MG63 (cell line): ENCODE data around the gene CEBPZOS. TPM values are rescaled to one million over a fixed set of nuclear protein-coding genes. Genes with fewer than 3 reads are reported as not detected.
"Not testable (repeated sequence)": the region's sequence is repeated elsewhere in the genome, so short reads cannot be mapped to it uniquely, and the experiment has no call there.

ENCODE experiments used
- DNase-seq: peaks from one replicate; pipeline ENCODE4 v3.0.0-alpha.2; 2020
- H3K27me3 ChIP-seq: fragments of 250-450 bp; sonication (Bioruptor Pico); 2 replicates; pipeline ENCODE4 v1.5.1; 2020; ENCODE audit warnings: mild to moderate bottlenecking, moderate library complexity
- H3K36me3 ChIP-seq: fragments of 250-450 bp; sonication (Bioruptor Pico); 2 replicates; pipeline ENCODE4 v1.5.1; 2020; ENCODE audit warnings: mild to moderate bottlenecking, moderate library complexity
- H3K4me3 ChIP-seq: fragments of 250-450 bp; sonication (Bioruptor Pico); 2 replicates; pipeline ENCODE4 v1.5.1; 2020; ENCODE audit warnings: mild to moderate bottlenecking, moderate library complexity
- H3K9me3 ChIP-seq: fragments of 250-450 bp; sonication (Bioruptor Pico); 2 replicates; pipeline ENCODE4 v1.5.1; 2020; ENCODE audit warnings: mild to moderate bottlenecking, moderate library complexity
- total RNA-seq: library from RNA; depleted of rRNA; stranded (reverse); fragments of >200 nt; shearing (Covaris generic); gene quantifications from 2 replicates; pipeline ENCODE4 v1.2.3, GENCODE V29; 2014; ENCODE audit warnings: low replicate concordance

The CEBPZOS gene
- total RNA-seq, 1 experiment from 2014 or later: 9.1 TPM

GRCh38 chr2:37181726-37182684, 14.3 kb upstream of the CEBPZOS start:
- Histone ChIP-seq H3K9me3 (no peaks in the 10 kb centered on the region), H3K27me3 (0 out of 2 replicates have a peak, but pooled peaks cover 3% of the 10 kb centered on the region), H3K4me3 (no peak overlapping the region), H3K36me3 (no peaks in the 10 kb centered on the region)
- no peak for DNase-seq

GRCh38 chr2:37188570-37188969, 7.7 kb upstream of the CEBPZOS start, which contains the start of gene SULT6B1:
TSS of gene SULT6B1 (minus strand) at chr2:37188670. CDS start at chr2:37188640, 30 bp downstream.
- 0 out of 2 replicates have a peak, but pooled peaks cover 3% of the 10 kb centered on the region for H3K27me3 ChIP-seq
- H3K36me3 ChIP-seq: no peaks in the 10 kb centered on the region
- no peak within 1 kb of the TSS for H3K4me3 ChIP-seq
- no peaks in the 10 kb centered on the region for H3K9me3 ChIP-seq
- no peak for DNase-seq

GRCh38 chr2:37189452-37190153, 6.7 kb upstream of the CEBPZOS start:
- Histone ChIP-seq H3K27me3 (no peaks in the 10 kb centered on the region), H3K36me3 (no peaks in the 10 kb centered on the region), H3K4me3 (no peak overlapping the region), H3K9me3 (no peaks in the 10 kb centered on the region)
- peak; percentile 90 for DNase-seq

- H3K4me3 ChIP-seq: no peak overlapping the region
- DNase-seq: no peak
- no peaks in the 10 kb centered on the region for H3K27me3 ChIP-seq
- H3K9me3 ChIP-seq: no peaks in the 10 kb centered on the region
- no peaks in the 10 kb centered on the region for H3K36me3 ChIP-seq
These were observed 6.0 kb upstream of the CEBPZOS start for GRCh38 chr2:37190290-37190689.

GRCh38 chr2:37191253-37191652, 5.0 kb upstream of the CEBPZOS start:
- Histone ChIP-seq H3K9me3 (no peaks in the 10 kb centered on the region), H3K36me3 (no peaks in the 10 kb centered on the region; the same call in 1 of the 2 replicates), H3K4me3 (no peak overlapping the region), H3K27me3 (no peaks in the 10 kb centered on the region)
- no peak for DNase-seq

- Histone ChIP-seq H3K9me3 (no peaks in the 10 kb centered on the region), H3K36me3 (no peaks in the 10 kb centered on the region; the same call in 1 of the 2 replicates), H3K27me3 (no peaks in the 10 kb centered on the region), H3K4me3 (no peak overlapping the region)
- no peak for DNase-seq
These were observed 4.5 kb upstream of the CEBPZOS start for GRCh38 chr2:37191747-37192146.

GRCh38 chr2:37192551-37192950, 3.7 kb upstream of the CEBPZOS start:
- H3K9me3 ChIP-seq: no peaks in the 10 kb centered on the region
- H3K27me3 ChIP-seq: no peaks in the 10 kb centered on the region
- no peak for DNase-seq
- H3K36me3 ChIP-seq: no peaks in the 10 kb centered on the region; the same call in 1 of the 2 replicates
- H3K4me3 ChIP-seq: no peak overlapping the region

GRCh38 chr2:37195862-37196319, 405 bp upstream of the CEBPZOS start:
- H3K27me3 ChIP-seq, DNase-seq, H3K9me3 ChIP-seq: not testable (repeated sequence)
- peak overlapping the region; percentile 68 for H3K4me3 ChIP-seq
- peaks cover 23% of the 10 kb centered on the region for H3K36me3 ChIP-seq

GRCh38 chr2:37198681-37199065, 2.4 kb downstream of the CEBPZOS start:
- Histone ChIP-seq H3K4me3 (no peak overlapping the region), H3K27me3 (no peaks in the 10 kb centered on the region), H3K9me3 (0 out of 2 replicates have a peak, but pooled peaks cover under 1% of the 10 kb centered on the region), H3K36me3 (peaks cover 49% of the 10 kb centered on the region)
- DNase-seq: no peak

- Histone ChIP-seq H3K27me3 (no peaks in the 10 kb centered on the region), H3K9me3 (peaks cover 3% of the 10 kb centered on the region; the same call in 1 of the 2 replicates), H3K4me3 (no peak overlapping the region), H3K36me3 (peaks cover 74% of the 10 kb centered on the region)
- DNase-seq: no peak
These were observed 4.9 kb downstream of the CEBPZOS start for GRCh38 chr2:37201208-37201607.

- H3K9me3 ChIP-seq: peaks cover 7% of the 10 kb centered on the region
- no peaks in the 10 kb centered on the region for H3K27me3 ChIP-seq
- peaks cover 80% of the 10 kb centered on the region for H3K36me3 ChIP-seq
- no peak overlapping the region for H3K4me3 ChIP-seq
- DNase-seq: no peak
These were observed 5.5 kb downstream of the CEBPZOS start for GRCh38 chr2:37201766-37202165.

- Histone ChIP-seq H3K9me3 (peaks cover 23% of the 10 kb centered on the region), H3K36me3 (peaks cover 97% of the 10 kb centered on the region), H3K4me3 (no peak overlapping the region), H3K27me3 (no peaks in the 10 kb centered on the region)
- no peak for DNase-seq
These were observed 7.4 kb downstream of the CEBPZOS start for GRCh38 chr2:37203708-37204107.

- not testable (repeated sequence) for DNase-seq
- peaks cover 98% of the 10 kb centered on the region for H3K36me3 ChIP-seq
These were observed 8.9 kb downstream of the CEBPZOS start for GRCh38 chr2:37205071-37205661.

GRCh38 chr2:37205689-37206341, 9.5 kb downstream of the CEBPZOS start:
- peaks cover 98% of the 10 kb centered on the region for H3K36me3 ChIP-seq

More at GRCh38 chr2:37205071-37205661, 8.9 kb downstream of the CEBPZOS start:
- H3K9me3 ChIP-seq: peaks cover 28% of the 10 kb centered on the region
- H3K4me3 ChIP-seq, H3K27me3 ChIP-seq: not testable (repeated sequence)

GRCh38 chr2:37206760-37207159, 10.5 kb downstream of the CEBPZOS start:
- not testable (repeated sequence) for H3K27me3 ChIP-seq, H3K4me3 ChIP-seq, DNase-seq
- Histone ChIP-seq H3K36me3 (peaks cover 98% of the 10 kb centered on the region), H3K9me3 (peaks cover 28% of the 10 kb centered on the region)

More at GRCh38 chr2:37205689-37206341, 9.5 kb downstream of the CEBPZOS start:
- Histone ChIP-seq H3K9me3 (peaks cover 28% of the 10 kb centered on the region), H3K27me3 (no peaks in the 10 kb centered on the region), H3K4me3 (no peak overlapping the region)
- DNase-seq: no peak

GRCh38 chr2:37211212-37211611, 14.9 kb downstream of the CEBPZOS start:
- DNase-seq: no peak

More at GRCh38 chr2:37211212-37211611, 14.9 kb downstream of the CEBPZOS start:
- no peaks in the 10 kb centered on the region for H3K27me3 ChIP-seq
- peaks cover 26% of the 10 kb centered on the region for H3K9me3 ChIP-seq
- no peak overlapping the region for H3K4me3 ChIP-seq
- peaks cover 95% of the 10 kb centered on the region for H3K36me3 ChIP-seq
